HG02981 (cell line): ENCODE data around the gene RMI2.

ENCODE experiments used
- ATAC-seq: cut with Tn5 transposase; IDR thresholded peaks from one replicate; pipeline ENCODE4 v1.9.1; 2021; ENCODE audit warnings: mild to moderate bottlenecking, moderate library complexity; ENCODE audit not compliant: unreplicated experiment

Gene RMI2

GRCh38 chr16:11379420-11379819, 34.2 kb downstream of the RMI2 start:
- peak; percentile 72 for ATAC-seq

- ATAC-seq = no peak
These were observed 35.6 kb downstream of the RMI2 start for GRCh38 chr16:11380836-11381235.

- no peak for ATAC-seq
These were observed 38.4 kb downstream of the RMI2 start for GRCh38 chr16:11383481-11384183.

- ATAC-seq = no peak
These were observed 39.1 kb downstream of the RMI2 start for GRCh38 chr16:11384184-11384955.

GRCh38 chr16:11384956-11385586, 39.8 kb downstream of the RMI2 start:
- no peak for ATAC-seq

GRCh38 chr16:11386054-11386680, 40.9 kb downstream of the RMI2 start:
- ATAC-seq = no peak

GRCh38 chr16:11386791-11387546, 41.7 kb downstream of the RMI2 start:
- ATAC-seq = no peak

- ATAC-seq = no peak
These were observed 43.8 kb downstream of the RMI2 start for GRCh38 chr16:11389083-11389482.

GRCh38 chr16:11389631-11390565, 44.6 kb downstream of the RMI2 start:
- no peak for ATAC-seq

- no peak for ATAC-seq
These were observed 45.6 kb downstream of the RMI2 start for GRCh38 chr16:11390573-11391495.

GRCh38 chr16:11391576-11391975, 46.3 kb downstream of the RMI2 start:
- ATAC-seq = no peak

GRCh38 chr16:11392041-11392581, 46.9 kb downstream of the RMI2 start:
- ATAC-seq = no peak

- no peak for ATAC-seq
These were observed 48.1 kb downstream of the RMI2 start for GRCh38 chr16:11393366-11393765.

GRCh38 chr16:11393861-11394592, 48.8 kb downstream of the RMI2 start:
- no peak for ATAC-seq

GRCh38 chr16:11394593-11394960, 49.3 kb downstream of the RMI2 start:
- no peak for ATAC-seq

- no peak for ATAC-seq
These were observed 50.0 kb downstream of the RMI2 start for GRCh38 chr16:11395008-11395948.

- no peak for ATAC-seq
These were observed 50.6 kb downstream of the RMI2 start for GRCh38 chr16:11395949-11396240.
